GM19455 (cell line): Measurements from ENCODE around the gene PARM1.

Source experiments
- ATAC-seq: cut with Tn5 transposase; IDR thresholded peaks from one replicate; pipeline ENCODE4 v1.9.1; 2021; ENCODE audit not compliant: unreplicated experiment

Gene PARM1

DNA sequence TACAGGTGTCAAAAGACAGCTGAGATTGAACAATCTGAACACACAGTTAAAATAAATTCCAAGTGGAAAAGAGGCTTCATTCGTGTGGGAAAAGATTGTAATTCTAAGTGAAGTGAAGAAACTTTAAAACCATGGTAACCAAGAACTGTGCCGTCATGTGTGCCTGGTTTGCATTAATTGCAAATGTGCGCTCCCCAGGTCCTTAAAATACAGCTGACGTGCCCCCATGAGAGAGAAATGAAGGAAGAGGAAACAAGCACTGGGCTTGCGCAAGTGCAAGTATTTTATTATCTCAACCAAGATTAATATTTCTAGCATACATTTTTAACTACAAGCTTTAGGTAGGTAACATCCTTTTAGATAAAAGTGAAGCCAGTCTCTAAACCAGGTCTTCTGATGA, 92.5 kb downstream of the PARM1 start:
- ATAC-seq: no peak

DNA sequence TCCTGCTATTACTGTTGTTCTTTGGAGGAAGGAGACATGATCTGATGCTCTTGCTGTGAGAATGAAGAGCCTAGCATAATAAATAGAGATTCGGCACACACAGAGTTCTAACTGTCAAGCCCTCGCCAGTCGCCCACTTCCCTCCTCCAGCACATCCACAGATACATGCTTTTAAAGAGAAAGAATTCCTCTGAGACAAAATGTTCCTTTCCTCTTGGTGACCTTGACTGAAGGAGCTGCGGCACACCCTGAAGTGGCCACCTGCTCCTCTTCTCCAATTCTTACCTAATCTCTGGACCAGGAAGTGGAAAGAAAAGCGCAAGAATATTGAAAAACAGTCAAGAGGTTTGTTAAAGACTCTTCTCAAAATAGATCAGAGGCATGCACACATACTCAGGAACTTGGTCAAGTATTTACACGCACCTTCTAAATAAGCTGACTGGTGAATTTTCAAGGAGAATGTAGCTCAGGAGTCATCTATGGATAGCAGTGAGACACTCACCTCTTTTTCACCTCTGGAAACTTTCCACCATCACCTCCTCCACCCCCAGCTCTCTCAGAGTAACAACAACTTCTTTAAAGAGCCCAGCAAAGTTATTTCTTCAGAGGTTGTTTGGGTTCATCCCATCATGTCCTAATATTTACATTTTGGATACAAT, 95.4 kb downstream of the PARM1 start:
- ATAC-seq: no peak

DNA sequence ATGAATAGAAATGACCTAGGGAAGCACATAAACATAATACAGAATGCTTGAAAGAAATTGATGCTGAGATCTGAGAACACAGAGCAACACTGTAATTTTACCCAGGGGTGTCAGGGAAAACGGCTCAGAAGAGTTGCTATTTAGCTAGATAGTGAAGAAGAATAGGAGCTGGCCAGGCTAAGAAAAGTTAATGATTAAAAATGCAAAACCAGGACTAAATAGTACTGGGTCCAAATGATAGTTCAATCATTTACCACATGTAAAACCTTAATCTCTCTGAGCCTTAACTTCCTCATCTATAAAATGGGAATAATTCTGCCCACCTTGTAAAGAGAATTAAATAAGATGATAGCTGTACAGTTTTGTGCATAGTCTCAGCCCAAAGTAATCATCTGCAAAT, 97.1 kb downstream of the PARM1 start:
- ATAC-seq: no peak

DNA sequence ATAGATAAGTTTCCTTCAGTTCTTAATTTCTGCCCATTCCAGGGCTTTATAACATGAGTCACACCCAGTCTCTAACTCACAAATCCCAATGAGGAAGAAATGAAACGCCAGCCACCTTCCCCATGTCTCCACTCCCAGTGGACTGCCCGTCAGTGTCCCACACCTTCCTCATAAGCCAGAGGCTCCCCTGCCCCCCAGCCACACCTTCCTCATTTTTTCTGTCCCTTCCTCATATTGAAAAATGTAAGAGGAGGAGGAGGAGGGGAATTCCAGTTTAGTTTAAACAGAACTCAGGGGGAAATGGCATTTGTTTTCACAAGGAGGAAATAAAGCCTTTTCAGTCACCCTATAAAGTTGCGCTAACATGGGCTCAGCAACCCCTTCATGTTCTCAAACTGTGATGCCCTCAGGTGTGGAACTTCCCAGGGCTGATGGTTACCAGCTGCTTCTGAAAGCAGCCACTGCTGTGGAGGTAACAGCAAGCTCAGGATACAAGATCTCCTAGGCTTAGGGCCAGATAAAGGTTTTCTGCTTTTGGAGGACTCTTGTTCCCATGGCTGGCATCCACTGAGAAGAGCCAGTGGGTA, 97.8 kb downstream of the PARM1 start:
- no peak for ATAC-seq

DNA sequence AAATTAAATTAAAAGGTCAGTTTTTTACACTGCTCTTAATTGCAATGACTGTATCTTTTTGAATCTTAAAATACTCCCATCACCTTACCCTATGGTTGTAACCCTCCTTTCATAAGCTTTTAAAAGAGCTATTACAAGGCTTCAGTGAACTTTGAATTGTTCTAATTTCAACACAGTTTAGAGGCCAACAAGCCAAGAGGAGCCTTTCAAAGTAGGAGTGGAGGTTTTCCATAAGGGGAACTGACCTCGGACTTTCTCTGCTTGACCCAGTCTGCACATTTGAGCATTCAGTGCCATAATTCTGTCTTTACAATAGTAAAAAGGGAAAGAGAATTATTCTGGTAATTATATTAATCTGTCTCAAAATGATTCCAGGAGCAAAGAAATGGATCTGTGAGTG, 98.9 kb downstream of the PARM1 start:
- no peak for ATAC-seq

DNA sequence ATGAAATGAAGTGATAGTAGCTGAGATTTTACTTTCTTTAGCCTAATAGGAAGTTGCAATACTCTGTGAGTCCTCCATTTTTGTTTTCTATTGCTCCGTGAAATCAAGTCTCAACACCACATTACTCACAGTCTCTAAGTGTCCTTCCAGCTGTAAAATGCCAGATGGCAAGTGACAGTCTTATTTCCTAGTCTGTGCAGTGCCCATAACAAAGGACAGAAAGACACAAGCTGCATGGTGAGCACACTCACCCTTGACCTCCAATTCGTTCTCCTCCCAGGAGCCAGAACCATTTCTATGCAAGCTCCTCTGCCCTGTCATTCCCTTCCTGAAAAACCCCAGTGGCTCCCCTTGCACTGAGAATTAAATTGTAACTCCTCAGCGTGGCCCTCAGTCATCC, 101.6 kb downstream of the PARM1 start:
- ATAC-seq: no peak

DNA sequence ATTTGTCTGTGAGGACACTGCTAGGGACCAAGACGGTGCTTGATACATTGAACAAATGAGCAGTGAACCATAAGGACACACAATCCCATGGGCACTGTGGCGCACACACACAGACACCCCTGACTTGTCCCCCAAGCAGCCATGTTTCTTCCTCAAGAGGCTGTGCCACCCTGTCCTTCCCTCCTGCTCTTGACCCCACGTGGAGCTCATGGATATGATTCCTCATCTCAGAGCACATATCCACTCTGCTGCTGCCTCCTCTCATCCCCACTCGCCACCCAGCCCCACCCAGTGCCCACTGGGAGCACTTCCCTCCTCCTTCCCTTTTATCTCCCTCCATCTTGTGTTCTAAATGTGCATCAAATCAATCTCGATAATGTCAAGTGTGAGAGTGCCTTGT, 102.4 kb downstream of the PARM1 start:
- no peak for ATAC-seq

DNA sequence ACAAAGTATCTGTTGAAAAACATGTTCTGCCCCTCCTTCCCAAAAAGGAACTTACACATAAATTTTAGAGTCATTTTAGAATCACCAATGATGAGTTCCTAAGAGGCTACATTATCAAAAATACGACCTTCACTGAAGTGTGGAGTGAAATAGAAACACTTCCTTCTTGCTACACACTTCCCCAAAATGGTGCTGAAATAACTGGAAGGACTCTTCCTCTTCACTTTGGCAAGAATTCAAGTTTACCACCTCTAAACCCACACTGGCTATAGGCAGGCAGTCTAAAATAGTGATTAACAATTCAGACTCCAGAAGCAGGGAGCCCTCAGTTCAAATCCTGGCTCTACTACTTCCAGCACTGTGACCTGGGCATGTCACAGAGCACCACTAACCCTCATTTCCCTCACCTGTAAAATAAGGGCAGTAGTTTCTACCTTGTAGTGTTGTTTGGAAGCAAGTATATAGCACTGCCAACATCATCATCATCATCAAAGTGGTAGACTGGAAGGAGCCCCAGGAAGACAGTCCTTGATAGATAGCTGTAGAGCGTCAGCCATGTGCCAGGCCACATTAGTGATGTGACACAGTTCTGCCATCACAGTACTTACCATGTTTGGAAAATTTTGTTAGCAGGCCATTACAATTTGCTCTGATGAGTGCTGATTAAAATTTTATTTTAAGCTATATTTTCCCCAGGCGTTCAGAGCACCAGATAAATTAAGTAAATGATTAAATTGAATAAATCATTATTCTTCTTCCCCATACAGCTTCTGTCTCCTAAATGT, 103.3 kb downstream of the PARM1 start:
- ATAC-seq: no peak

DNA sequence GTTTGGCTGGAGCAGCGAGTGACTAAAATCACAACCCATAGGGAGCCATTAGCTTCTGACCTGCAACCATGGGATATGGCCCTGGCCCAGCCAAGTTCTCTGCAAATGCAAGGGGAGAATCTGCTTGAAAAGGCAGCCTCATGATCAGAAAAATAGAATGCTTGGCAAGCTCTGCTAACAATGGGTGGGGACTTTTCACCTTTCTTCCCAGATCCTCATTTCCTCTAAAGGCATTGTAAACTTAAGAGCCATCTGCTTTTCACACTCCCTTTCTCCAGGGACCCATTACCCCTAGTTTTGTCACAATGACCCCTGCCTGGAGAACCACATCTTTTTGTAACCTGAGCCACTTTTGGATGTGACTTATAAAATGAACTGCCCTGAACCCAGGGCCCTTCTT, 104.3 kb downstream of the PARM1 start:
- no peak for ATAC-seq

DNA sequence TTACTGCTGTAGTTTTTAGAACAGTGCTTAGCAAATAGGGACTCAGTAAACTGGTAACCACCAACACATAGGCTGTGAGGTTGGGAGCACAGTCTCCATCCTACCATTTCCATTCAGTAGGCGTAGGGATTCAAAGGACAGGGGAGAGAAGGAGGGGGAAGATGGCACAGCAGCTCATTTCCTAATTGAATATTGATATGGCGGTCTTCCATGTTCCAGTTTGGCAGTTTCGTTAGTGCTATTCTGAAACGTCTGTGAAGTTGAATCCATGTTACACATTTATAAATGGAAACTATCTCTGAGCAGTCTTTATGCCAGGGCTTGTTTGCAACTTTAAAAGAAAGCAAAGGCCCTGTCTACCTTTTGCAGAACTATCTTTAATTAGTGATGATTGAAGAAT, 105.5 kb downstream of the PARM1 start:
- ATAC-seq: no peak

DNA sequence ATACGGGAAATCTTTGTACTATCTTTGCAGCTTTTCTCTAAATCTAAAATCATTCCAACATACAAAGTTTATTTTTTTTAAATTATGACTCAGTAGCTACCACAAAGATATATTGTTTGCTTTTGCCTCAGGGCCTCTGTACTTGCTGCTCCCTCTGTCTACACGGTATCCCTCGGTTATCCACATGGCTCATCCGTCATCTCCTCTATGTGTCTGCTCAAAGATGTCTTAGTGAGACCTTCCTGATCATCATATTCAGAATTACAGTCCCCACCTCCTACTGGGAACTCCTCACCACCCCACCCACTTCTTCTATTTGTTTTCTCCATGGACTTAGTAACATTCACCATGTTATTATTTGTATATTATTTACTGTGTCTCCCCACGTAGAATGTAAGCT, 107.8 kb downstream of the PARM1 start:
- no peak for ATAC-seq

DNA sequence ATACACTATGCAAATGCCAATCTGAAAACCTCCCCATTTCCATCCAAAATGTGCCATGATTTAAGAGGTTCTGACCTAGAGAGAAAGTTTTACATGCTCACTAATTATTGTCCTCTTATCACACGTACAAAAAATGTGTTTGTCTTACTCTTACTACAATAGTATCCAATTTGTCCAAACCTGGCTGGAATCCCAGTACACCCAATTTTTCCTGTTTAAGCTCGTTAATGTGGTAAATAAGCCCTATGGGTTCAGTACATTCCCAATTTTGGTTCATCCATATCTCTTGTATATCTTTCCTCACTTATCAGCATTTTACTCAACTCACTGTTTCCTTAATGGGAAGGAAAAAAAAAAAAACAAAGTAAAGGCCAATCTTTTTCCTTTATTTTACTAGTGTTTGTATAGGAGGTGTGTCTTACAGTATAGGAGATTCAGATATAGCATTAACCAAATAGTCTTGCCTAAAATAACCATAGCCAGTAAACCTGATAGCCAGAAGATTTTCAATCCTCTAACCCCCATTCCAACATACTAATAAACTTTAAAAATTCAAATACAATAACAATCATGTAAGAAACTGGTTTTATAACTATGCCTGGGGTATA, 109.8 kb downstream of the PARM1 start:
- no peak for ATAC-seq

DNA sequence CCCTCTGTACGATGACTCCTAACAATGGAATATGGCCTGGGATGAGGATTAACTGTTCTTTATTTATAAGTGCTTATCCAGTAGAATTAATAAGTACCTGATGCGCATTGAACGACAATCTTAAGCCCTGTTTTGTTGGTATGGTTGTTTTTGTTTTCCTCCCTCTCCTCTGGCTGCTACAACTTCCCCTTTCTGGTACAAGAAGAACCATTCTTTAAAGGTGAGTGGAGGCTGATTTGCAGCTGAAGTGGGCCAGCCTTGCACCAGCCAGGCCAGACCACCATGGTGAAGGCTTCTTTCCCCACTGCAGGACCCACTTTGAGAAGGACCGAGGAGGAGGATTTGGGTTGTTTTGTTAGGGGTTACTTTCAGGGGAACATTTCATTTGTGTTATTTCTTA, 113.3 kb downstream of the PARM1 start:
- no peak for ATAC-seq

DNA sequence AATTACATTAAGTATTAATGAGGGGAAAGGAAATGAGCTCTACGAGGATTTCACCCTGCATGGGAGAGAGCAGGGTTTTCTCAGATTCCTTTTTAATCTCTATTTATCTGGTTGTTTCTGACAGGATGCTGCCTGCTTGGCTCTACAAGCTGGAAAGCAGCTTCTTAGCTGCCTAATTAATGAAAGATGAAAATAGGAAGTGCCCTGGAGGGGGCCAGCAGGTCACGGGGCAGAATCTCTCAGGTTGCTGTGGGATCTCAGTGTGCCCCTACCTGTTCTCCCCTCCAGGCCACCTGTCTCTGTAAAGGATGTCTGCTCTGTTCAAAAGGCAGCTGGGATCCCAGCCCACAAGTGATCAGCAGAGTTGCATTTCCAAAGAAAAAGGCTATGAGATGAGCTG, 113.7 kb downstream of the PARM1 start:
- ATAC-seq: no peak

DNA sequence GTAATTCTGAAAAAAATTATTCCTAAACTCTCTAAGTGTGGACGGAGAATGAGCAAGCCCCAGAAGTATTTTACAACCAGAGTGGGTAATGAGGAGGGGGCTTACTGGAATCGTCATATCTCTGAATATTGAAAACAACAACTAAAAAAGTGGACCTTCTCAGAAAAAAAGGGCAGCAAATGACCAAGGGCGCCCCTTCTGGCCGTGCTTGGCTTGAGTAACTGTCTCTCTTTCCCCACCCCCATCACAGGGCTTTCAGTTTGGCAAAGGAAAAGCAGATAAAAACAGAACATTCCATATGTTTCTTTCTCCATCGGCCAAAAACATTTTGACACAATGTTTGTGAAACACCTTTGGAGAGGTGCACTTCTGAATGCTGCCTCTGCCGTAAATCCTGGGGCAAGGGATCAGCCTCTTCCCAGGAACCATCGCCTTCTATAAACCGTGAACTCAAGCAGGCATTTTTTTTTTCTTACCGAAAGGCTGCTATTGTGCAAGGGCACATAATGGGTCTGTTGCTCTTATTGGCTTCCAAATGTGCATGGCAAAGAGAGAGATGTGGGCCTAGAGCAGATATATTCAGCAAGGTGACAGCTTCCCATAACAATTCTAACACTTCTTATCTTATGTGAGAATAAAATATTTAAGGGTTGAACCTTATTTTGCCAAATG, 115.4 kb downstream of the PARM1 start:
- no peak for ATAC-seq

DNA sequence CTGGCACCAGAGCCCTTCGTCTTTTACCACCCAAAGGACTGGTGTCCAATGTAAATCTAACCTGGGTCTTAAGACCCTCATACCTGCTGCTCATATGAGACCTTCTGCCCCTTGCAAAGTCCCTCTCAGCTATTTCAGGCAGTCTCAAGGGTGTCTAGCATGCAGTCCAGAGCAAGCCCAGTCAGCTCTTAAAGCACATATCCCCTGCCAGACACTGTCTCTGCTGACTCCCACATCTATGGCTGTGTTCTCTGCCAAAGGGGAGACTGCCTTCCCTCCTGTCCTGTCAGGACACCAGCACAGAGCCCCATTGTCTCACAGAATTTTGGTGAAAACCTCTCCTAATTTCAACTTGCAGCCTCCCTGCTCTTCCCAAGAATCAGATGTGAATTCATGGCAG, 118.5 kb downstream of the PARM1 start:
- ATAC-seq: no peak

DNA sequence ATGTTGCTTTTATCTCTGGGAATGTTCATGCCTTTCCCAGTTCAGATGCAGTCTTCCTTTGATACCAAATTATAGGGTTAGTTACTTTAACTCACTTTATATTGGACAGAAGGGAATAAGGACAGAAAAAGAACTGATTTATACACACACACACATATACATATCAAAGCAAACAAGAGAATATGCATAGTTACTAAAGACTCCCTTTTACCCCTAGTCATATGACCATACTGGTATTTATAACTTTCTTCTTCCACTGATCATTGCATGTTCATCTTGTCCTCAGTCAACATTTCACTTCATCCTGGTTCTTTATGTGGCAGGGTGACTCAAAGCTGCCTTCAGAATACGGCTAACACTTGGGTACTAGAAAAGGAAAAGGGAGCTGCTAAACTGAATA, 120.4 kb downstream of the PARM1 start:
- no peak for ATAC-seq

DNA sequence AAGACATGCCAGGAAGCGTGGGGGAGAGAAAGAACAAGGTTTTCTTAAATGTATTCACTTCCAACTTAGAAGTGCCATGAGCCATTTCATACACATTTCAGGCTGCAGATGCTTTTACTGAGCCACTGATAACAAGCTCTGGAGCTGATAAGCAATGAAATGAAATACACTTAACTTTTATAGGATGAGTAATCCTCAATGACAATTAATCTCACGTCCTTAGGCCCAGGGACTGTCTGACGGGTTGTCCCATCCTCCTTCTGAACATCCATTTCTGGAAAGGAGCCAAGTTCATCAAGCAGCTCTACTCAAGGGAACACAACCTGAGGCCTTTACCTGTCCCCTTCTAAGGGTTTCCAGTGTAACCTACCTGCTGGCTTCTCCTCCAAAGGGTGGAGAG, 121.2 kb downstream of the PARM1 start:
- no peak for ATAC-seq

DNA sequence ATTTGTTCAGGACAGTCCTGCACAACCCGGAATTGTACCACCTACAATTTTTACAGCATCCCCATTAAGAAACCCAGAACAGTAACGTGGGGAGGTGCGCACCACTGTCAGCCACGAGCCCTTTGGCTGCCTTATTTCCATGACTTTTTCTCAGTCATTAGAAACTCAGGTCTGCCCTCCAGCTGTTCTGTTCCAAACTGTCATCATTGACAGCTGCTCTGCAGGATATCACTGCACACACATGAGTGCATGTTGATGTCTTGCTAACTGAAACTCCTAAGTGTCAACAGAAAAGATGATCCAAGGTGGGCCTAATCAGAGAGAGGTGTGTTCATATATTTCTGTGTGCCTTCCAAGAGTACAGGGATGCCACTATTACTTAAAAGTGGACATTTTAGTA, 123.4 kb downstream of the PARM1 start:
- ATAC-seq: no peak

DNA sequence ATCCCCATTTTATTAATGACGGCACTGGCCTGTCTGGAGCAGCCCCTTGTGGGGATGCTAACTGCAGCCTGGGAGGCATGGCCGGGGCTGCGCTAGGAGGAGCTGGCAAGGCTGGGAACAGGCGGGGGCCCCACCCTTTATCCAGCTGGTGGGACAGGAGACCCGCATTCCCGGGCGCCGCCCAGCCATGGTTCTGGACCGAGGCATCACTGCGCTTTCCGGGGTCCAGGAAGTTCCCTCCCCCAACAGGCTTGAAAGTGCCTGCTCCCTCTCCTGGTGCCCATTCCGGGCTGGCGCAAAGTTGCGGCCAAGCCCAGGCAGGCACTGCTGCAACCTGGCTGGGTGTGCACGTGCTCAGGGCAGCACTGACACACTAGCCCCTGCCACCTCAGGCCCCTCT, 124.5 kb downstream of the PARM1 start:
- ATAC-seq: no peak

DNA sequence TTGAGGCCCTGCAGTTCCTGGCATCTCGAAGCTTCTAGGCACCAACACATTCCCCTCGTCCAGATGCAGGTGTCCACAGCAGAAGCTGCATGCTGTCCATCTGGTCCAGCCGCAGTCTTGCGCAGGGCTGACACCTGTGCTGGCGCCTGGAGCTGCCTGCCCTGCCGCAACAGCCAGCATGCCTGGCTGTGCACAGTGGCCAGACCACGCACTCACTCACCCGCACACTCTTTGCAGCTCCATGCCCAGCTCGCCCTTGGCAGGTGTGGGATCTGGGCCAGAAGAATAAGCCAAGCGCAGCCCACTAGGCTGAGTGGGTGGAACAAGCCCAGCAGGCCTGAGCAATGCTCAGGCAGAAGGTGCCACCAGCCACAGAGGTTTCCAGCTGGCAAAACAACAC, 125.6 kb downstream of the PARM1 start:
- no peak for ATAC-seq

DNA sequence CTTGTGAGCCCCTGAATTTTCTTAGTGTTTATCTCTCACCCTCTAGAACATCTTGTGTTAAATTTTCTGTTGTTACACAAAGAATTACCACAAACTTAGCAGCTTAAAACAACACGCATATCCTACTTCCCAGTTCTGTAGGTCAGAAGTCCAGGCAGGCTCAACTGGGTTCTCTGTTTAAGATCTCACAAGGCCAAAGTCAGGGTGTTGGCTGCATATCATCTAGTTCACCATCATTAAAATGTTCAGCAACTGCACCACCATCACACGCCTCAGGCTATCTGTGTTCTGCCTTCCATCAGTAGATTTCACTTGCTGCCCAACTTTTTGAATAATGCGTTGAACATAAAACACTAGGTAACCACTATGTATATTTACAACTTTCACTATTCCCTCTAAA, 130.5 kb downstream of the PARM1 start:
- no peak for ATAC-seq
